Measurements from ENCODE around the gene EIF3B. TPM values are rescaled to one million over a fixed set of nuclear protein-coding genes. Genes with fewer than 3 reads are reported as not detected.
A peak's percentile ranks its signal among the peaks of the same experiment; 100 is the strongest.

Gene EIF3B
- total RNA-seq, 1 experiment from 2014 or later: 364 TPM

- peaks cover 43% of the 10 kb centered on the region for H3K4me1 ChIP-seq (ENCODE audit: insufficient read depth, low read length, poor library complexity, severe bottlenecking)
- H3K36me3 ChIP-seq (ENCODE audit: insufficient read depth, low read length, poor library complexity, severe bottlenecking): peaks cover 85% of the 10 kb centered on the region
- BruUV-seq (replicated peaks): no TSS peak
- ChIA-PET POLR2A (ENCODE audit: low non-redundant PET) (no interaction called here), CTCF (no interaction called here)
- H3K27ac ChIP-seq (ENCODE audit: low read depth, low read length, poor library complexity, severe bottlenecking): peak overlapping the region; percentile 25
- no peak for TF ChIP-seq EZH2 (IDR thresholded peaks at IDR 0.05; ENCODE audit: borderline replicate concordance, low read depth, low read length, poor library complexity, severe bottlenecking)
- TF ChIP-seq, protein P1, sequence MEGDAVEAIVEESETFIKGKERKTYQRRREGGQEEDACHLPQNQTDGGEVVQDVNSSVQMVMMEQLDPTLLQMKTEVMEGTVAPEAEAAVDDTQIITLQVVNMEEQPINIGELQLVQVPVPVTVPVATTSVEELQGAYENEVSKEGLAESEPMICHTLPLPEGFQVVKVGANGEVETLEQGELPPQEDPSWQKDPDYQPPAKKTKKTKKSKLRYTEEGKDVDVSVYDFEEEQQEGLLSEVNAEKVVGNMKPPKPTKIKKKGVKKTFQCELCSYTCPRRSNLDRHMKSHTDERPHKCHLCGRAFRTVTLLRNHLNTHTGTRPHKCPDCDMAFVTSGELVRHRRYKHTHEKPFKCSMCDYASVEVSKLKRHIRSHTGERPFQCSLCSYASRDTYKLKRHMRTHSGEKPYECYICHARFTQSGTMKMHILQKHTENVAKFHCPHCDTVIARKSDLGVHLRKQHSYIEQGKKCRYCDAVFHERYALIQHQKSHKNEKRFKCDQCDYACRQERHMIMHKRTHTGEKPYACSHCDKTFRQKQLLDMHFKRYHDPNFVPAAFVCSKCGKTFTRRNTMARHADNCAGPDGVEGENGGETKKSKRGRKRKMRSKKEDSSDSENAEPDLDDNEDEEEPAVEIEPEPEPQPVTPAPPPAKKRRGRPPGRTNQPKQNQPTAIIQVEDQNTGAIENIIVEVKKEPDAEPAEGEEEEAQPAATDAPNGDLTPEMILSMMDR (conservative IDR thresholded peaks at IDR 0.05; ENCODE audit: low read depth, low read length): no peak
- DNase-seq (ENCODE audit: low spot score): no peak
- H3K9me3 ChIP-seq (ENCODE audit: low read depth, low read length, poor library complexity, severe bottlenecking): no peaks in the 10 kb centered on the region
- H3K4me3 ChIP-seq (ENCODE audit: low read depth, low read length, poor library complexity, severe bottlenecking): no peak overlapping the region
- no peaks in the 10 kb centered on the region for H3K27me3 ChIP-seq (replicated peaks; ENCODE audit: insufficient read depth, low read depth, low read length, poor library complexity)
- intact Hi-C loops (cut with micrococcal nuclease; ENCODE audit: unreplicated experiment): no loop called here
These were observed 6.2 kb downstream of the EIF3B start for GRCh38 chr7:2360796-2361195.

- no peak for DNase-seq (ENCODE audit: low spot score)
- no TSS peak for BruUV-seq (replicated peaks)
- no peak for TF ChIP-seq EZH2 (IDR thresholded peaks at IDR 0.05; ENCODE audit: borderline replicate concordance, low read depth, low read length, poor library complexity, severe bottlenecking)
- TF ChIP-seq, protein P1 (conservative IDR thresholded peaks at IDR 0.05; ENCODE audit: low read depth, low read length): no peak
- ChIA-PET CTCF (no interaction called here), POLR2A (ENCODE audit: low non-redundant PET) (interaction anchor here (0.6 kb wide), 1 partner anchor 629 kb away, joined by 3 read pairs; no protein-coding TSS in a partner anchor)
- Histone ChIP-seq H3K4me1 (ENCODE audit: insufficient read depth, low read length, poor library complexity, severe bottlenecking) (peaks cover 28% of the 10 kb centered on the region), H3K36me3 (ENCODE audit: insufficient read depth, low read length, poor library complexity, severe bottlenecking) (peaks cover 87% of the 10 kb centered on the region), H3K4me3 (ENCODE audit: low read depth, low read length, poor library complexity, severe bottlenecking) (no peak overlapping the region), H3K27ac (ENCODE audit: low read depth, low read length, poor library complexity, severe bottlenecking) (no peak overlapping the region), H3K9me3 (ENCODE audit: low read depth, low read length, poor library complexity, severe bottlenecking) (no peaks in the 10 kb centered on the region), H3K27me3 (replicated peaks; ENCODE audit: insufficient read depth, low read depth, low read length, poor library complexity) (no peaks in the 10 kb centered on the region)
- intact Hi-C loops (cut with micrococcal nuclease; ENCODE audit: unreplicated experiment): no loop called here
These were observed 7.9 kb downstream of the EIF3B start for GRCh38 chr7:2362385-2363088.

DNA sequence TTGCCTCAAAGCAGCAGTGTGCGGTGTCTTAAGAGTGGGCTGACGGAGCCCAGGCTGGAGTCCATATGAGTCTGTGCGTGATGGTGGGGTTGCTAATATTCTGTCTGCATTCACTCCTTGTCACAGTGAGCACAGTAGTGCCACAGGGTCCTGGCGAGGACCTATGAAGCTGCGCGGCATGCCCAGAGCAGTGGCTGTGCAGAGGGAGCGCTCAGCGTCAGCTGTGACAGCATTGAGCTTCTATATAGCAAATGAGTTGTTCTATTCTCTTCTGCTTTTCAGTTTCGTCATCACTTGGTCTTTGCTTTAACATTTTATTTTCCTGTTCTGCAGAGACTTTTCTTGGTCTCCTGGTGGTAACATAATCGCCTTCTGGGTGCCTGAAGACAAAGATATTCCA, 14.5 kb downstream of the EIF3B start:
- TF ChIP-seq EZH2 (IDR thresholded peaks at IDR 0.05; ENCODE audit: borderline replicate concordance, low read depth, low read length, poor library complexity, severe bottlenecking): no peak
- TF ChIP-seq, protein P1 (conservative IDR thresholded peaks at IDR 0.05; ENCODE audit: low read depth, low read length): no peak
- BruUV-seq (replicated peaks): no TSS peak
- H3K9me3 ChIP-seq (ENCODE audit: low read depth, low read length, poor library complexity, severe bottlenecking): no peaks in the 10 kb centered on the region
- ChIA-PET POLR2A (ENCODE audit: low non-redundant PET) (no interaction called here), CTCF (no interaction called here)
- intact Hi-C loops (cut with micrococcal nuclease; ENCODE audit: unreplicated experiment): no loop called here
- DNase-seq (ENCODE audit: low spot score): no peak
- no peaks in the 10 kb centered on the region for H3K27me3 ChIP-seq (replicated peaks; ENCODE audit: insufficient read depth, low read depth, low read length, poor library complexity)
- no peak overlapping the region for H3K4me3 ChIP-seq (ENCODE audit: low read depth, low read length, poor library complexity, severe bottlenecking)
- peaks cover 98% of the 10 kb centered on the region for H3K36me3 ChIP-seq (ENCODE audit: insufficient read depth, low read length, poor library complexity, severe bottlenecking)
- no peaks in the 10 kb centered on the region for H3K4me1 ChIP-seq (ENCODE audit: insufficient read depth, low read length, poor library complexity, severe bottlenecking)
- no peak overlapping the region for H3K27ac ChIP-seq (ENCODE audit: low read depth, low read length, poor library complexity, severe bottlenecking)
